ENCODE results near the gene ARID1B. TPM values are rescaled to one million over a fixed set of nuclear protein-coding genes. Genes with fewer than 3 reads are reported as not detected.

The ARID1B gene
- total and polyA plus RNA-seq, 9 of the 15 experiments (the other 6 are each of a cell fraction or from before 2014, with no cell fraction given): 12.5 to 50.5 (median 25.8) TPM

DNA sequence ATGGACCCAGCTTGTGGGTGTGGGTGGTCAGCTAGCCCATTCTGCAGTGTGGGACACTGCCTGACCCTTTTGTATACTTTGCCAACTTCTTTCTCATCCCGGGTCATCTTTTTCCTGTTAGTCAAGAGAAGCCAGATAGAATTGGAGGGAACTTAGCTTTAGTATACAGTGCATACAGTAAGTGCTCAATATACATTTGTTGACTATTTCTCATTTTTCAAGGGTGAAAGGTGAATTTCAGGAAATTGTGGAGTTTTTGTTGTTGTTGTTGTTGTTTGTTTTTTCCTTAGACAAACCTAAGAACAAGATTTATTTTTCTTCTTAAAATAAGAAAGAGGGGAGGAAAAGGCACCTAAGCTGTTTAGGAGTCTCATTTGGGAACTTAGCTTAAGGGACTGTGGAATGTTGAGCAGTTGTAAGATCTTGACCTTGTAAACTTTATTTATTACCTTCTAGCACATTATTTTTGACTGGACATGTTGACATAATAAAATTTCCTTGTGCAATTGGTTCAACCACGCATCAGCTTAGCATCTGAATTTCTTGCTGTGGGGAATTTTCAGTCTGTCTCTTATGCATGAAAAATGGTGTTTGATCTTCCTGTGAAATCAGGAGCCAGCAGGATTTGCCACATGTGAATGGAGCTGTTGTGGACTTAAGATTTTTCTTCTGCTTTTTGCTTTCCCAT, 113.6 kb downstream of the ARID1B start (continued):
- TF ChIP-seq, protein P1, sequence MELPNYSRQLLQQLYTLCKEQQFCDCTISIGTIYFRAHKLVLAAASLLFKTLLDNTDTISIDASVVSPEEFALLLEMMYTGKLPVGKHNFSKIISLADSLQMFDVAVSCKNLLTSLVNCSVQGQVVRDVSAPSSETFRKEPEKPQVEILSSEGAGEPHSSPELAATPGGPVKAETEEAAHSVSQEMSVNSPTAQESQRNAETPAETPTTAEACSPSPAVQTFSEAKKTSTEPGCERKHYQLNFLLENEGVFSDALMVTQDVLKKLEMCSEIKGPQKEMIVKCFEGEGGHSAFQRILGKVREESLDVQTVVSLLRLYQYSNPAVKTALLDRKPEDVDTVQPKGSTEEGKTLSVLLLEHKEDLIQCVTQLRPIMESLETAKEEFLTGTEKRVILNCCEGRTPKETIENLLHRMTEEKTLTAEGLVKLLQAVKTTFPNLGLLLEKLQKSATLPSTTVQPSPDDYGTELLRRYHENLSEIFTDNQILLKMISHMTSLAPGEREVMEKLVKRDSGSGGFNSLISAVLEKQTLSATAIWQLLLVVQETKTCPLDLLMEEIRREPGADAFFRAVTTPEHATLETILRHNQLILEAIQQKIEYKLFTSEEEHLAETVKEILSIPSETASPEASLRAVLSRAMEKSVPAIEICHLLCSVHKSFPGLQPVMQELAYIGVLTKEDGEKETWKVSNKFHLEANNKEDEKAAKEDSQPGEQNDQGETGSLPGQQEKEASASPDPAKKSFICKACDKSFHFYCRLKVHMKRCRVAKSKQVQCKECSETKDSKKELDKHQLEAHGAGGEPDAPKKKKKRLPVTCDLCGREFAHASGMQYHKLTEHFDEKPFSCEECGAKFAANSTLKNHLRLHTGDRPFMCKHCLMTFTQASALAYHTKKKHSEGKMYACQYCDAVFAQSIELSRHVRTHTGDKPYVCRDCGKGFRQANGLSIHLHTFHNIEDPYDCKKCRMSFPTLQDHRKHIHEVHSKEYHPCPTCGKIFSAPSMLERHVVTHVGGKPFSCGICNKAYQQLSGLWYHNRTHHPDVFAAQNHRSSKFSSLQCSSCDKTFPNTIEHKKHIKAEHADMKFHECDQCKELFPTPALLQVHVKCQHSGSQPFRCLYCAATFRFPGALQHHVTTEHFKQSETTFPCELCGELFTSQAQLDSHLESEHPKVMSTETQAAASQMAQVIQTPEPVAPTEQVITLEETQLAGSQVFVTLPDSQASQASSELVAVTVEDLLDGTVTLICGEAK (IDR thresholded peaks at IDR 0.05): peak; percentile 40; the same call in 1 of the 2 replicates
- TF ChIP-seq, protein P1 (CRISPR knock-in tag; IDR thresholded peaks at IDR 0.05): no peak
- TF ChIP-seq SMAD4 (CRISPR knock-in tag; conservative IDR thresholded peaks at IDR 0.05): no peak
- no peak for TF ChIP-seq SMAD2 (IDR thresholded peaks at IDR 0.05; ENCODE audit: low read depth, low read length)
